Uterus (tissue), 4 donors: ENCODE data around the gene EIF2B1. TPM values are rescaled to one million over a fixed set of nuclear protein-coding genes. Genes with fewer than 3 reads are reported as not detected.
"Not testable (repeated sequence)": the region's sequence is repeated elsewhere in the genome, so short reads cannot be mapped to it uniquely, and the experiment has no call there.

Source experiments
- DNase-seq, 2 donors: peaks; one replicate each; pipeline ENCODE4 v3.0.0-alpha.2; 2019 to 2020
- H3K27ac ChIP-seq, 2 donors: fragments of 200-600 bp; sonication (generic); 1 replicate in 1 of 2; 2 replicates in 1 of 2; pipeline ENCODE4 v1.5.1; 2016 to 2018
- H3K27me3 ChIP-seq, 2 donors: fragments of 200-600 bp; sonication (generic); one replicate each; pipeline ENCODE4 v1.5.1; 2018 to 2019; ENCODE audit warnings: control low read depth in 1 of 2
- H3K36me3 ChIP-seq, 2 donors: fragments of 200-600 bp; sonication (generic); one replicate each; pipeline ENCODE4 v1.5.1; 2019; ENCODE audit warnings: control low read depth in 1 of 2
- H3K4me1 ChIP-seq, 2 donors: fragments of 200-600 bp; sonication (generic); one replicate each; pipeline ENCODE4 v1.5.1; 2018 to 2019; ENCODE audit warnings: control low read depth in 1 of 2
- H3K4me3 ChIP-seq, 2 donors: fragments of 200-600 bp; sonication (generic); 1 replicate in 1 of 2; 2 replicates in 1 of 2; pipeline ENCODE4 v1.5.1; 2018 to 2019; ENCODE audit warnings: mild to moderate bottlenecking in 1 of 2
- H3K9me3 ChIP-seq, 2 donors: fragments of 200-600 bp; sonication (generic); one replicate each; pipeline ENCODE4 v1.5.1; 2019; ENCODE audit warnings: control low read depth in 1 of 2
- CTCF ChIP-seq, 4 experiments: fragments of 200-600 bp in 2 of 4; fragments of 450-650 bp in 2 of 4; sonication (generic) in 2 of 4; IDR thresholded peaks; one replicate each; pipeline ENCODE4 v1.5.1; 2016 to 2019; ENCODE audit warnings: antibody characterized with exemption in 4 of 4, mild to moderate bottlenecking in 2 of 4, moderate library complexity in 1 of 4
- POLR2A ChIP-seq, 2 donors: fragments of 450-650 bp; IDR thresholded peaks; one replicate each; pipeline ENCODE4 v1.6.1; 2016; ENCODE audit warnings: antibody characterized with exemption in 2 of 2, mild to moderate bottlenecking in 1 of 2, moderate library complexity in 1 of 2
- intact Hi-C: fragments of 100-400 bp; cut with DNase I; formaldehyde crosslinking; loops from one replicate; pipeline ENCODE4 v1.15.1; 2023; ENCODE audit warnings: low total_unique reads
- total RNA-seq, 4 donors: library from RNA; depleted of rRNA in 3 of 4; stranded (reverse); fragments of >200 nt in 3 of 4; gene quantifications; one replicate each; pipeline versions ENCODE4 v1.1.0 to v1.2.4, GENCODE V29; 2014 to 2023
- donor health status: DM: yes; HTN: yes; CAD: no.

The EIF2B1 gene
- total RNA-seq, 4 donors from 2014 or later: 35.1 to 114 (median 66.7) TPM

GRCh38 chr12:123580772-123581171 lies 52.7 kb downstream of the EIF2B1 start:
- H3K4me3 ChIP-seq: no peak overlapping the region
- H3K27ac ChIP-seq: no peak overlapping the region
- no peaks in the 10 kb centered on the region for H3K27me3 ChIP-seq
- H3K4me1 ChIP-seq: peaks cover 0 to 3% of the 10 kb centered on the region in 2 donors
- intact Hi-C loops: no loop called here
- TF ChIP-seq CTCF (IDR thresholded peaks at IDR 0.05) (no peak), POLR2A (IDR thresholded peaks at IDR 0.05) (no peak)
- no peak for DNase-seq
- no peaks in the 10 kb centered on the region for H3K9me3 ChIP-seq
- no peaks in the 10 kb centered on the region for H3K36me3 ChIP-seq

- H3K36me3 ChIP-seq, H3K4me3 ChIP-seq, intact Hi-C loops, H3K27me3 ChIP-seq, H3K9me3 ChIP-seq, DNase-seq, H3K27ac ChIP-seq, H3K4me1 ChIP-seq: not testable (repeated sequence)
Observed at GRCh38 chr12:123578829-123579228, 54.7 kb downstream of the EIF2B1 start.

GRCh38 chr12:123578243-123578642 lies 55.2 kb downstream of the EIF2B1 start:
- Histone ChIP-seq H3K4me1 (no peaks in the 10 kb centered on the region), H3K4me3 (no peak overlapping the region), H3K9me3 (no peaks in the 10 kb centered on the region), H3K36me3 (no peaks in the 10 kb centered on the region), H3K27me3 (no peaks in the 10 kb centered on the region), H3K27ac (no peak overlapping the region)
- no peak for TF ChIP-seq POLR2A (IDR thresholded peaks at IDR 0.05)
- no peak for DNase-seq
- intact Hi-C loops: no loop called here

GRCh38 chr12:123576611-123577010 lies 56.9 kb downstream of the EIF2B1 start:
- intact Hi-C loops: no loop called here
- TF ChIP-seq CTCF (IDR thresholded peaks at IDR 0.05) (no peak), POLR2A (IDR thresholded peaks at IDR 0.05) (no peak)

GRCh38 chr12:123573870-123574269 lies 59.6 kb downstream of the EIF2B1 start:
- Histone ChIP-seq H3K36me3 (no peaks in the 10 kb centered on the region), H3K4me1 (no peaks in the 10 kb centered on the region), H3K27me3 (no peaks in the 10 kb centered on the region), H3K9me3 (no peaks in the 10 kb centered on the region), H3K27ac (no peak overlapping the region), H3K4me3 (no peak overlapping the region)
- intact Hi-C loops: no loop called here
- TF ChIP-seq CTCF (IDR thresholded peaks at IDR 0.05) (no peak), POLR2A (IDR thresholded peaks at IDR 0.05) (no peak)
- DNase-seq: no peak

More at GRCh38 chr12:123576611-123577010, 56.9 kb downstream of the EIF2B1 start:
- H3K4me3 ChIP-seq: no peak overlapping the region
- H3K27ac ChIP-seq: no peak overlapping the region
- DNase-seq: no peak
- no peaks in the 10 kb centered on the region for H3K36me3 ChIP-seq
- H3K27me3 ChIP-seq: no peaks in the 10 kb centered on the region
- H3K4me1 ChIP-seq: no peaks in the 10 kb centered on the region
- H3K9me3 ChIP-seq: no peaks in the 10 kb centered on the region

GRCh38 chr12:123572391-123572790 lies 61.1 kb downstream of the EIF2B1 start:
- no peaks in the 10 kb centered on the region for H3K36me3 ChIP-seq
- no peak overlapping the region for H3K4me3 ChIP-seq
- no peaks in the 10 kb centered on the region for H3K27me3 ChIP-seq
- DNase-seq: no peak
- no peaks in the 10 kb centered on the region for H3K4me1 ChIP-seq
- no peak overlapping the region for H3K27ac ChIP-seq
- no peak for TF ChIP-seq CTCF (IDR thresholded peaks at IDR 0.05)
- intact Hi-C loops: no loop called here
- no peaks in the 10 kb centered on the region for H3K9me3 ChIP-seq
